GM12801 (cell line): ENCODE results near the gene CMTM8.

Source experiments
- TF ChIP-seq, protein P1 (sequence below): IDR thresholded peaks from one replicate; pipeline ENCODE4 v1.5.1; 2011; ENCODE audit warnings: control low read depth; ENCODE audit not compliant: insufficient read length; ENCODE audit errors: extremely low read depth

The CMTM8 gene

DNA sequence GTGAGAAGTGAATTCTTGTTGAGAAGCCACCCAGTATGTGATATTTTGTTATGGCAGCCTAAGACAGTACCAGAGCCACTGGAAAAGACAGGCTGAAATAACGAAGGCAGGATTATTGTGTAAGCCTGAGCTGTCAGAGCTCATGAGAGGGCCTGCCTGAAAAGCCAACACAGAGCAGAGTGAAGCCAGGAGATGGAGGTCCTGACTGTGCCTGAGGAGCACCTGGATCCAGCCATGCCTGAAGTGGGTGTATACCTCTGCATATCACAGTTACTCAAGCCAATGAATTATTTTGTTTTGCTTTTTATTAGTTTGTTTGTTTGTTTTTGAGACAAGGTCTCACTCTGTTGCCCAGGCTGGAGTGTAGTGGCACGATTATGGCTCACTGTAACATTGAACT is 149.0 kb downstream of the CMTM8 start:
- TF ChIP-seq, protein P1, sequence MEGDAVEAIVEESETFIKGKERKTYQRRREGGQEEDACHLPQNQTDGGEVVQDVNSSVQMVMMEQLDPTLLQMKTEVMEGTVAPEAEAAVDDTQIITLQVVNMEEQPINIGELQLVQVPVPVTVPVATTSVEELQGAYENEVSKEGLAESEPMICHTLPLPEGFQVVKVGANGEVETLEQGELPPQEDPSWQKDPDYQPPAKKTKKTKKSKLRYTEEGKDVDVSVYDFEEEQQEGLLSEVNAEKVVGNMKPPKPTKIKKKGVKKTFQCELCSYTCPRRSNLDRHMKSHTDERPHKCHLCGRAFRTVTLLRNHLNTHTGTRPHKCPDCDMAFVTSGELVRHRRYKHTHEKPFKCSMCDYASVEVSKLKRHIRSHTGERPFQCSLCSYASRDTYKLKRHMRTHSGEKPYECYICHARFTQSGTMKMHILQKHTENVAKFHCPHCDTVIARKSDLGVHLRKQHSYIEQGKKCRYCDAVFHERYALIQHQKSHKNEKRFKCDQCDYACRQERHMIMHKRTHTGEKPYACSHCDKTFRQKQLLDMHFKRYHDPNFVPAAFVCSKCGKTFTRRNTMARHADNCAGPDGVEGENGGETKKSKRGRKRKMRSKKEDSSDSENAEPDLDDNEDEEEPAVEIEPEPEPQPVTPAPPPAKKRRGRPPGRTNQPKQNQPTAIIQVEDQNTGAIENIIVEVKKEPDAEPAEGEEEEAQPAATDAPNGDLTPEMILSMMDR: no peak

DNA sequence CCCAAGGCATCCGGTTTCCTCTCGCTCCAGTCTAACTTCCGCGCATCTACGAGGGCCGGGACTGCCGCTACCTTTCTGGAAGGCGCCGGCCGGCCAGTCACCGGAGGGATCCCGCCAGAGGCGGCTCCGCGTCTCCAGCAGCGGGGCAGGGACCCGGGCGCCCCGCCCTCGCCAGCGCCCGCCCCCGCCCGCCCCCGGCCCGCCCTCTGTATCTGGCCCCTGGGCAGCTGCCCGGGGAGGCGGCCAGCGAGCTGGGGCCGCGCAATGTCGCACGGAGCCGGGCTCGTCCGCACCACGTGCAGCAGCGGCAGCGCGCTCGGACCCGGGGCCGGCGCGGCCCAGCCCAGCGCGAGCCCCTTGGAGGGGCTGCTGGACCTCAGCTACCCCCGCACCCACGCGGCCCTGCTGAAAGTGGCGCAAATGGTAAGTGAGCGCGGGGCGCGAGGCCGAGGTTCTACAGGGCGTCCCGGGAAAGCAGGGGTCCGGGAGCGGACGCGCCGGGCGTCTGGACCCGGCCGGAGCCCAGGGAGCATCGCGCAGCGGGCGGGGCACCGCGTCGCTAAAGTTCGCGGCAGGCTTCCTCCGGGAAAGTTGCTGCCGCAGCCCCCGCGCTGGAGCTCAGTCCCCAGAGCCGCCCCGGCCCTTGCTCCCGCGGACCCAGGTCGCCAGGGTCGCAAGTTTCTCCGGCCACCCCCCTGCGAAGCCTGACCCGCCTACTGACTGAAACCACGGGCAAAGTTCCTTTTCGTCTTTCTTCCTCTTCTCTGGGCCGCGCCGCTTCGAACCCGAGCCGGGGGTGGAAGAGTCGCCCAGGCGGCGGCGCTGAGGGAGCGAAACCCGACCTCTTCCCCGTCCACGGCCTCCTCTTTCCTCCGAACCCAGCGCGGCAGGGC is 153.4 kb downstream of the CMTM8 start, which contains the start of gene CMTM7:
CMTM7 (plus strand) TSS at position 211 of the 893 bp plus-strand sequence; CDS start at position 265, 54 bp downstream.
- TF ChIP-seq, protein P1: no peak

DNA sequence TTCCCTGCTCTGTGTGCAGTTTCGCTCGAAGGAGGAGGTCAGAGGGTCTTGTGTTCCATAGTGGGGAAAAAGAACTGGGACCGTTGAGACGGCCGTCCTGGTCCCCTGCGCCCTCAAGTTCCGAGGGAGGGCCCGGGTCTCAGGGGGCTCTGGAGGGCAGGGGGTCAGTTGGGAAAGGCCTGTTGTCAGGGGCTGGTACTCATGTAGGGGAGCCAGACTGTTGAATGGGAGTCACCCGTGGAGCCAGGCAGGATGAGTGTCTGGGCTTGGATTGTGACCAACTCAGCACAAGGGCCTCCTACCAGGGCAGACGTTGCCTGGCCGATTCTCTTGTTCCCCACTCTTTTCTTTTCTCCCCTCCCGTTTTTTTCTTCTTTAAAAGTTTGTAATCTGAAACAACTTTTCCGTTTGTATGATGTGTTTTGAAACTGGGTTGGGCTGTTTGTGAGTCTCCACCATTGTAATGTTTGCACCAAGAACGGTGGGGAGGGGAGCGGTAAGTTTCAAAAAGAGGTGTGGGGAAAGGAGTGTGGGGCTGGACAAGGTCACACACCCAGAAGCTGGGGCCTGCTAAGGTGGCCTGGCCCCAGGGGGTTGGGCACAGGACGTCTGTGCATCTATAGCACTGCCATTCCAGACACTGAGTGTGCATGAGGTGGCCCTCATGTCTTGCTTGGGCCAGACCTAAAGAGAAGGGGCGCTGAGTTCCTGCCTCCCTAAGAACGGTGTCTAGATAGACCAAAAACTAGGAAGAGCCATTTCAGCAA is 154.2 kb downstream of the CMTM8 start:
- TF ChIP-seq, protein P1: no peak

DNA sequence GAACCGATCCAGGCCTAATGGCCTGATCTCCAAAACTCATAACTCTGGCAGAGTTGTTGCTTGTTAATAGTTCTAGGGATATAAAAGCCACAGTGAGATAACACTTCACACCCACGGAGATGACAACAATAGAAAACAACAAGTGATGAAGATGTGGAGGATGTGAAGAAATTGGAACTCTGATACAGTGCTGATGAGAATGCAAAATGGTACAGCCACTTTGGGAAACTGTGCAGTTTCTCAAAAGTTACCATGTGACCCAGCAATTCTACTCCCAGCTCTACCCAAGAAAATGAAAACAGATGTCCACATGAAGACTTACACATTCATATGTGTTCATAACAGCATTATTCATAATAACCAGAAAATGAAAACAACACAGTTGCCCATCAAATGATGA is 157.0 kb downstream of the CMTM8 start:
- TF ChIP-seq, protein P1: no peak

DNA sequence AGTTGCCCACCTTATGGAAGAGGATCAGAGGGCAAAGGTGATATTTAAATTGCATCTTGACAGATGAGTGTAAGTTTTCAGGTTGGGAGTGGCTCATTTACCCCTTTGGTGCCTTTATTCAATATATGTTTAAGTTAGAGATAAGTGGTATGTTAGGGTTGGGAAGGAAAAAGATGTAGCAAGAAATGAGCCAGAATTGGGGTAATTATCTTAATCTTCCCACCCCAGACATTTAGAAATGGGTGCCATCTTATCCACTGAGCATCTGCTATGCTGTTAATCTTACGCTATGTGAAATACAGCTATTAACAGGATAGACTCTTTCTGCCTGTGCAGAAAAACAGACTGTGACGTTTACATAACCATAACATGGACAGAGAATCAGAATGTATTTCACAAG is 159.5 kb downstream of the CMTM8 start:
- TF ChIP-seq, protein P1: no peak

DNA sequence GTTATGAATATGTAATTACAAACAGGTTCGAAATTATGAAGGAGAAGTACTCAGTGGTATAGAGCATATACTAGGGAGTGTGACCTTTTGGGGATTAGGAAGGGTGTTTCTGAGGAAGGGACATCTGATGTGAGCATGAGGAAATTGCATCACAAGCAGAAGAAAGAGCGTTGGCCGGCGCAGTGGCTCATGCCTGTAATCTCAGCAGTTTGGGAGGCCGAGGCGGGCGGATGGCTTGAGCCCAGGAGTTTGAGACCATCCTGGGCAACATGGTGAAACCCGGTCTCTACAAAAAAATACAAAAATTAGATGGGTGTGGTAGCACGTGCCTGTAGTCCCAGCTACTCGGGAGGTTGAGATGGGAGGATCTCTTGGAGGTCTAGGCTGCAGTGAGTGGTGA is 160.1 kb downstream of the CMTM8 start:
- TF ChIP-seq, protein P1: no peak

DNA sequence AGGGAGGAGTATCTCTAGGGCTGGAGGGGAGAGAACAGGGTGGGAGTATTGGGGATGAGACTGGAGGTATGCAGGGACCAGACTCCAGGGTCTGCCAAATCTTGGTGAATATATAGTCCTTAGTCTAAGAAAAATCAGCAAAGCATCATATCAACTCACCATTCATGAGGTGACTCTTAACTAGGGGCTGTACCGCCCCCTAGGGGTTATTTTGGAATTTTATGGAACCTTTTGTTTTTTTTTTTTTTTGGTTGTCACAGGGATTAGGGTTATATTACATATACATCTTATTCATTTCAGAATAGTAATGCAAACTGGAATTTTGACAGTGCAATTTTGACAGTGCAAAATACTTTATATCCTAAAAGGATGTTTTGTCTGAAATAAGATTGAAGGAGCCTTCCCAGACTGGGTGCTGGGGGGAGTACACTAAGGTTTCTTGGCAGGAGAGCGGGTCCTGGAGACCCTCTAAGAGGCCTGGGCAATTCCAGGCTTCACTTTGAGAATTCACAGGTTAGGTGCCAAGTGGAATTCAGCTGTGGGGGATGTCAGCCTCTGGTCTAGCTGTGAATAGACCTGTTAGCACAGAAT is 160.6 kb downstream of the CMTM8 start:
- TF ChIP-seq, protein P1: no peak
